NCI-H2107 treated with DMSO at 0.1 percent for 48 hours (cell line): ENCODE results near the gene FANCE.

Experiments used
- DNase-seq: peaks from one replicate; lab custom pipeline; 2025; ENCODE audit not compliant: unreplicated experiment; lab: John Stamatoyannopoulos, UW

FANCE gene, protein sequence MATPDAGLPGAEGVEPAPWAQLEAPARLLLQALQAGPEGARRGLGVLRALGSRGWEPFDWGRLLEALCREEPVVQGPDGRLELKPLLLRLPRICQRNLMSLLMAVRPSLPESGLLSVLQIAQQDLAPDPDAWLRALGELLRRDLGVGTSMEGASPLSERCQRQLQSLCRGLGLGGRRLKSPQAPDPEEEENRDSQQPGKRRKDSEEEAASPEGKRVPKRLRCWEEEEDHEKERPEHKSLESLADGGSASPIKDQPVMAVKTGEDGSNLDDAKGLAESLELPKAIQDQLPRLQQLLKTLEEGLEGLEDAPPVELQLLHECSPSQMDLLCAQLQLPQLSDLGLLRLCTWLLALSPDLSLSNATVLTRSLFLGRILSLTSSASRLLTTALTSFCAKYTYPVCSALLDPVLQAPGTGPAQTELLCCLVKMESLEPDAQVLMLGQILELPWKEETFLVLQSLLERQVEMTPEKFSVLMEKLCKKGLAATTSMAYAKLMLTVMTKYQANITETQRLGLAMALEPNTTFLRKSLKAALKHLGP

GRCh38 chr6:35452183-35453090, at the start of gene FANCE:
Gene FANCE (plus strand): TSS chr6:35452338. CDS start chr6:35452546, 208 bp downstream.
- DNase-seq = peak; percentile 15

GRCh38 chr6:35402856-35403191, 49.3 kb upstream of the FANCE start:
- DNase-seq = no peak

- DNase-seq = no peak
Observed at GRCh38 chr6:35403544-35404442, 48.3 kb upstream of the FANCE start.

GRCh38 chr6:35406711-35407485, 45.2 kb upstream of the FANCE start:
- no peak for DNase-seq

- no peak for DNase-seq
Observed at GRCh38 chr6:35409245-35409644, 42.9 kb upstream of the FANCE start.

DNA sequence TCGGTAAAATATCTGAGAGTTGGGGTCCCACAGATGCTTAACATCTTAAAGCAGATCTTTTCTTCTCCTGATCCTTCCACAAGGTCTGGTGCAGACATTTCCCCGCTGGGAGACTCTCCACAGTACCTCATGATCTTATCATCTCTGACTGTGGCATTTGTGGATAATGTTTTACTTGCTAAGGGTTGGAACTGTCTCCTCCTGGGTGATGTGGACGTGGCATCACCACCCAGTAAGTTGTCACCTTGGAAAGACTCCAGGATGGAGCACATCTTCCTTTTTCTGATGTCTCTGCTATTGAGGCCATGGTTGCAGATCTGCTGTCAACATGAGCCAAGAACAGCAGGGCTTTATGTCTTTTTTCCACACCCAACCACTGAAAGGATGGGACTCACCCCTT, 42.0 kb upstream of the FANCE start:
- no peak for DNase-seq

DNA sequence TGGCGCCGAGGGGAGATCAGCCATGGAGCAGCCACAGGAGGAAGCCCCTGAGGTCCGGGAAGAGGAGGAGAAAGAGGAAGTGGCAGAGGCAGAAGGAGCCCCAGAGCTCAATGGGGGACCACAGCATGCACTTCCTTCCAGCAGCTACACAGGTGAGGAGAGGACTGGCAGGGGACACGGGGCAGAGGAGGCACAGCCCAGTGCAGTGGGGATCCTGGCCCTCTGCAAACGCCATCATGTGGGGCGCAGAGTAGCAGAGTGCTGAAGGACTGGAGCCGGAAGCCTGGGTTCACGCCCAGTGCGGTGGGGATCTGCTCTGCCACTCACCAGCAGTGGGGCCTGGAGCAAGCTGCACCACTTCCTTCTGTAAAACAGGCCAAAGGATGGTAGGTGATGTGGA, 41.1 kb upstream of the FANCE start:
- no peak for DNase-seq

DNA sequence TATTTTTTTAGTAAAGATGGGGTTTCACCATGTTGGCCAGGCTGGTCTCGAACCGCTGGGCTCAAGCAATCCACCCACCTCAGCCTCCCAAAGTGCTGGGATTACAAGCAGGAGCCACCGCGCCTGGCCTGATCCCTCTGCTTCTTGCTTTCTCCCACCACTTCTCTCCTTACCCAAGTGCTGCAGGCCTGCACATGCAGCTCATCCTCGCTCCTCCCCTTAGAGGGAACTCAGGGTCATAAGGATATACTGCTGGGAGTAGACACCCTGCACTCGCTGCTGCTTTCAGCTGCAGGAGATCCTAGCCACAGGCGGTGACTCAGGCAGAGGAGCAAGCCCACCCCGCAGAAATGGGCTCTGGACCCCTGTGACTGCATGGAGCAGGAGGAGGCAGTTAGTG, 40.0 kb upstream of the FANCE start:
- DNase-seq = no peak

GRCh38 chr6:35413911-35414310, 38.2 kb upstream of the FANCE start:
- no peak for DNase-seq

- DNase-seq = peak; percentile 71
Observed at GRCh38 chr6:35415065-35415891, 36.9 kb upstream of the FANCE start.

DNA sequence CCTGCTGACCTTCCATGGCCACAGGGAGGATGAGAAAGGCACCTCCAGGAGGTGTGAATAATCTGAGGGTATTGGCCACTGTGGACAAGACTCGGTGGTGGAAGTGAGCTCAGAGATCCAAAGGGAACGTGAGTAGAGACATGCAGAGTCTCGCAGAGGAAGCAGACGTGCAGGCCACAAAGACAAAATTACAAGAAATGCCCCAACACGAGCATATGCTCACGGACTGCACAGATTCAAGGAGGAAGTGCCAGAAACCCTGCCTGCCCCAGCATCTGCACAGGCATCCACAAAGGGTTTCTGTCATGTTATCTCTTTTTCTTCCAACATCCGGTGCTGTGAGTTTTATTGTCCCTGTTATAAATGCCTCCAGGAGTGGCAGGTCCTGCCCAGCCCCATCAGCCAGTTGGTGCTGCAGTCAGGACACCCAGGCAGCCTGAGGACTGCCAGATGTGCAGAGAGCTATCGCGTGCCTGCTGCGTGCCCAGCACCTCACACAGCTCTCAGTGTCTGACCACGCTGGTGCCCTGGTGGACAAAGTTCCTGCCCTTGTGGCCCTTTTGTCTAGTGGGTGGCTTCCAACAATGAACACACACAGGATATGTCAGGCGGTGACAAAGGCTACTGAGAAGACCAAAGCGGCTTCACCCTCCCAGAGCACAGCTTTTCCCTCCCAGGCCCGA, 34.0 kb upstream of the FANCE start:
- no peak for DNase-seq

- no peak for DNase-seq
Observed at GRCh38 chr6:35419417-35419816, 32.7 kb upstream of the FANCE start.

GRCh38 chr6:35419961-35420360, 32.2 kb upstream of the FANCE start:
- no peak for DNase-seq

DNA sequence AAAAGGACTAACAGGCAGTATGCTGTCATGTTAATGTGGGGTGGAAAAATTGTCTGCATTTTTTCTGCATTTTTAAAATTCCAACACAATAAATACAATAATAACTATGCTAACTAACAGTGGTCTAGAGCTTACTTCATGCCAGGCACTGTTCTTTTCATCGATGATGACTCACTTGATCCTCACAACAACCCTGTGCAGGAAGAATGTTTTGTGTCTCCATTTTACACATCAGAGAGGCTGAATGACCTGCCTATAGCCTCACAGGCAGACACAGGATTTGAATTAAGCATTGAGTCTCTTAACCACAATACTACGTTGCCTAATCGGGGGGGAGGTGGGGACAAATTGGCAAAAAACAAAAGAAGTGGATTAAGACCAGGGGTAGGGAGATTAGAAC, 26.9 kb upstream of the FANCE start:
- DNase-seq = no peak

DNA sequence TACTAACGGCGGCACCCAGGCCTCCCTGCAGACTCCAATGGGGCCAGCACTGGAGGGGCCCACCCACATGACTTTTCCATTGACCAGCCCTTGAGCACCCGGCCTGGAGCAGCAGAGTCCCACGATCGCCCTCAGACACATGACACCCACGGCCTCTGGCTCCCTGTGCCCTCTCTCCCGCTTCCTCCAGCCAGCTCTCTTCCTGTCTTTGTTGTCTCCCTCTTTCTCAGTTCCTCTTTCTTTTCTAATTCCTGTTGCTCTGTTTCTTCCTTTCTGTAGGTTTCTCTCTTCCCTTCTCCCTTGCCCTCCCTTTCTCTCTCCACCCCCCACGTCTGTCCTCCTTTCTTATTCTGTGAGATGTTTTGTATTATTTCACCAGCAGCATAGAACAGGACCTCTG, 26.1 kb upstream of the FANCE start:
- no peak for DNase-seq

- no peak for DNase-seq
Observed at GRCh38 chr6:35427435-35427834, 24.7 kb upstream of the FANCE start.

DNA sequence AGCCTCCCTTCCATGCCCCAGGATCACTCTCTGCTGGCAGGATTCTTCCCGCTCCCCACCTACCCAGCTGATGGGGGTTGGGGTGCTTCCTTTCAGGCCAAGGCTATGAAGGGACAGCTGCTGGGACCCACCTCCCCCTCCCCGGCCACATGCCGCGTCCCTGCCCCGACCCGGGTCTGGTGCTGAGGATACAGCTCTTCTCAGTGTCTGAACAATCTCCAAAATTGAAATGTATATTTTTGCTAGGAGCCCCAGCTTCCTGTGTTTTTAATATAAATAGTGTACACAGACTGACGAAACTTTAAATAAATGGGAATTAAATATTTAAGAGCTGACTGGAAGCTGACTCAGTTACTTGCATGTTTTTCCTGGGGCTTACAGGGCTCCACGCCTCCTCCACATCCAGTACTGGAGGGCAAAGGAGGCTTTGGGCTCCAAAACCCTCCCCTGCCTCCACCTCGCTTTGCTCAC, 24.3 kb upstream of the FANCE start:
- no peak for DNase-seq

DNA sequence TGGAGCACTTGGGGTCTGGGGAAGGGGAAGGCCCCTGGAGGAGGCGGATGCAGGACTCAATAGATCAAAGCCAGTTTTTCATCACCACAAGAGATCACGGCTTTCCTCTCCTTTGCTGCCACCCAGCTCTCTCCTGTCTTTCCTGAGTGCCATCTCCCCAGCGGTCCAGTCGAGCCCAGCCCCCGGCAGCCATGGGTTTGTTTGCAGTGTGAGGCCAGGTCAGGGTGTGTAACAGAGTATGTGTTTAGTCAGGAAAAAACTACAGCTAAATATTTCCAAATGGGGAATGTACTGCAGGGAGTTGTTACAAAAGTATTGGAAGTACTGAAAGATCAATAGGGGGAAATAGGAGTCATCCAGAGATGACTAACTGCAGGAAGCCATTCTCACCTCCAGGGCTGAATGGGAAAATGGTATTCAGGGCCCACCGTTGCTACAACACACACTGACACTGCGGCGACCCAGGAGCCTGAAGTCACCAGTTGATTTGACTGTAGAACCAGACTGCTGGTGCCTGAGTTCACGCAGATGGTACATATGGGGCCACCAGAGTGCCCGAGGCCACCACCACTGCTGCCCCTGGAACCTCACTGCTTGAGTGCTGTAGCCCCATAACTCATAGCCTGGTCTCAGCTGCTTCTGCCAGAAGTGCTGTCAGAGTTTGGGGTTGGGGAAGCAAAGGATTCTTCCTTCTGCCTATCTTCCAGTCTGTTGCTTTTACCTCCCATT, 23.6 kb upstream of the FANCE start:
- DNase-seq = no peak
